Liver (tissue), 9 donors: ENCODE data around the gene DNAH6. TPM values are rescaled to one million over a fixed set of nuclear protein-coding genes. Genes with fewer than 3 reads are reported as not detected.

Experiments used
- DNase-seq: peaks from one replicate; pipeline ENCODE4 v3.0.0-alpha.2; 2017; ENCODE audit warnings: low spot score
- H3K27ac ChIP-seq, 2 donors: one replicate each; pipeline ENCODE4 v1.7.0; 2013; ENCODE audit warnings: inconsistent platforms in 2 of 2, low read length in 2 of 2, control low read depth in 1 of 2, low read depth in 1 of 2, mild to moderate bottlenecking in 1 of 2
- H3K27me3 ChIP-seq, 4 donors: one replicate each; pipeline versions ENCODE4 v1.6.1 to v1.7.0; 2013; ENCODE audit warnings: low read length in 3 of 4, inconsistent platforms in 1 of 4, mild to moderate bottlenecking in 1 of 4, moderate library complexity in 1 of 4; ENCODE audit not compliant: control insufficient read depth in 4 of 4, insufficient read depth in 4 of 4
- H3K36me3 ChIP-seq, 4 donors: one replicate each; pipeline versions ENCODE4 v1.6.1 to v1.7.0; 2013; ENCODE audit warnings: low read length in 3 of 4, mild to moderate bottlenecking in 3 of 4, low read depth in 1 of 4, moderate library complexity in 1 of 4; ENCODE audit not compliant: control insufficient read depth in 4 of 4, insufficient read depth in 3 of 4
- H3K4me1 ChIP-seq, 4 donors: one replicate each; pipeline versions ENCODE4 v1.6.1 to v1.7.0; 2013; ENCODE audit warnings: low read length in 3 of 4, mild to moderate bottlenecking in 3 of 4, moderate library complexity in 1 of 4; ENCODE audit not compliant: control insufficient read depth in 4 of 4, insufficient read depth in 4 of 4
- H3K4me3 ChIP-seq, 3 donors: one replicate each; pipeline versions ENCODE4 v1.6.1 to v1.7.0; 2013; ENCODE audit warnings: low read length in 3 of 3, control low read depth in 1 of 3, low read depth in 1 of 3, mild to moderate bottlenecking in 1 of 3
- H3K9ac ChIP-seq, 2 donors: one replicate each; pipeline ENCODE4 v1.7.0; 2013; ENCODE audit warnings: low read length in 2 of 2, mild to moderate bottlenecking in 2 of 2, moderate library complexity in 2 of 2, control low read depth in 1 of 2, low read depth in 1 of 2
- H3K9me3 ChIP-seq, 4 donors: one replicate each; pipeline versions ENCODE4 v1.6.1 to v1.7.0; 2013; ENCODE audit warnings: low read length in 3 of 4; ENCODE audit not compliant: control insufficient read depth in 4 of 4
- ATF3 ChIP-seq: IDR thresholded peaks from 2 replicates; pipeline ENCODE4 v1.6.1; 2016; ENCODE audit warnings: antibody characterized with exemption
- CTCF ChIP-seq: fragments of 150-350 bp; IDR thresholded peaks from 2 replicates; pipeline ENCODE4 v1.5.1; 2017; ENCODE audit warnings: improper control_type of control experiment, low read depth, low read length; ENCODE audit not compliant: missing input control
- EGR1 ChIP-seq, 2 donors: IDR thresholded peaks; 2 replicates each; pipeline ENCODE4 v1.6.1; 2016 to 2018; ENCODE audit warnings: antibody characterized with exemption in 2 of 2, low read depth in 2 of 2
- FOXA1 ChIP-seq: IDR thresholded peaks from 2 replicates; pipeline ENCODE4 v1.6.1; 2016; ENCODE audit warnings: antibody characterized with exemption
- FOXA2 ChIP-seq: IDR thresholded peaks from 2 replicates; pipeline ENCODE4 v1.6.1; 2016; ENCODE audit warnings: antibody characterized with exemption
- GABPA ChIP-seq, 2 donors: IDR thresholded peaks in 1 of 2; conservative IDR thresholded peaks in 1 of 2; 2 replicates each; pipeline ENCODE4 v1.6.1; 2016; ENCODE audit warnings: antibody characterized with exemption in 2 of 2, mild to moderate bottlenecking in 1 of 2, moderate library complexity in 1 of 2
- HNF4A ChIP-seq, 2 donors: conservative IDR thresholded peaks; 2 replicates each; pipeline ENCODE4 v1.6.1; 2016; ENCODE audit warnings: antibody characterized with exemption in 2 of 2, mild to moderate bottlenecking in 2 of 2
- HNF4G ChIP-seq: IDR thresholded peaks from 2 replicates; pipeline ENCODE4 v1.6.1; 2016; ENCODE audit warnings: antibody characterized with exemption
- JUND ChIP-seq, 2 donors: IDR thresholded peaks; 2 replicates each; pipeline ENCODE4 v1.6.1; 2016; ENCODE audit warnings: antibody characterized with exemption in 2 of 2
- MAX ChIP-seq: IDR thresholded peaks from 2 replicates; pipeline ENCODE4 v1.6.1; 2016; ENCODE audit warnings: antibody characterized with exemption
- NR2F2 ChIP-seq: IDR thresholded peaks from 2 replicates; pipeline ENCODE4 v1.6.1; 2016; ENCODE audit warnings: antibody characterized with exemption
- RAD21 ChIP-seq, 2 donors: IDR thresholded peaks; 2 replicates each; pipeline ENCODE4 v1.6.1; 2016; ENCODE audit warnings: antibody characterized with exemption in 2 of 2, mild to moderate bottlenecking in 2 of 2
- REST ChIP-seq: IDR thresholded peaks from 2 replicates; pipeline ENCODE4 v1.6.1; 2016; ENCODE audit warnings: antibody characterized with exemption, mild to moderate bottlenecking
- RXRA ChIP-seq, 2 donors: IDR thresholded peaks; 2 replicates each; pipeline ENCODE4 v1.6.1; 2017 to 2018; ENCODE audit warnings: antibody characterized with exemption in 2 of 2, mild to moderate bottlenecking in 1 of 2
- SP1 ChIP-seq: IDR thresholded peaks from 2 replicates; pipeline ENCODE4 v1.6.1; 2018; ENCODE audit warnings: antibody characterized with exemption, mild to moderate bottlenecking
- TAF1 ChIP-seq: conservative IDR thresholded peaks from 2 replicates; pipeline ENCODE4 v1.6.1; 2016; ENCODE audit warnings: antibody characterized with exemption, mild to moderate bottlenecking
- YY1 ChIP-seq: IDR thresholded peaks from 2 replicates; pipeline ENCODE4 v1.6.1; 2016; ENCODE audit warnings: antibody characterized with exemption, mild to moderate bottlenecking
- ZBTB33 ChIP-seq: IDR thresholded peaks from 2 replicates; pipeline ENCODE4 v1.6.1; 2016; ENCODE audit warnings: antibody characterized with exemption
- WGBS: extraction: QIAGEN DNeasy Blood & Tissue Kit; methylation state at CpG from one replicate; pipeline ENCODE4 v1.1.7; 2013; 5-methylcytosine and 5-hydroxymethylcytosine counted together
- polyA plus RNA-seq, 2 donors: library from polyadenylated mRNA; stranded (reverse) in 1 of 2; unstranded in 1 of 2; fragments of 200-250 nt in 1 of 2; fragments of >200 nt in 1 of 2; fragmentation: Nextera tagmentation in 1 of 2; extraction: Ambion mirVana in 1 of 2; gene quantifications; one replicate each; pipeline versions ENCODE4 v1.2.1 to v1.2.3, GENCODE V29; 2013 to 2015
- total RNA-seq, 2 donors: library from RNA; depleted of rRNA; stranded (reverse); fragments of >200 nt; gene quantifications; one replicate each; pipeline ENCODE4 v1.2.3, GENCODE V29; 2014
- donor health status: healthy.
- donor health status: healthy.
- donor health status: healthy.
- donor health status: healthy.
- donor health status: healthy.

Gene DNAH6
- total and polyA plus RNA-seq, 4 donors, result 0.32 to 1.6 (median 0.59) TPM

- no peak for TF ChIP-seq ATF3
- no peak for TF ChIP-seq REST
- TF ChIP-seq JUND (IDR thresholded peaks at IDR 0.05), result no peak
- no peak for TF ChIP-seq TAF1
- no peak for TF ChIP-seq NR2F2
- no peak for TF ChIP-seq FOXA1
- no peak for TF ChIP-seq RXRA (IDR thresholded peaks at IDR 0.05)
- no peak for TF ChIP-seq EGR1 (IDR thresholded peaks at IDR 0.05; ENCODE audit: low read depth in 2 of 2)
- no peak for TF ChIP-seq FOXA2
- no peak for TF ChIP-seq HNF4G
- TF ChIP-seq YY1, result no peak
- no peak for TF ChIP-seq RAD21 (IDR thresholded peaks at IDR 0.05)
- TF ChIP-seq GABPA (IDR thresholded peaks at IDR 0.05 in 1 of 2, conservative IDR thresholded peaks at IDR 0.05 in 1 of 2), result no peak
- no peak for TF ChIP-seq SP1
- no peak for TF ChIP-seq ZBTB33
- no peak for TF ChIP-seq MAX
- TF ChIP-seq CTCF, result no peak
- no peak for TF ChIP-seq HNF4A (conservative IDR thresholded peaks at IDR 0.05)
- Histone ChIP-seq H3K4me3 (no peak overlapping the region), H3K27me3 (no peaks in the 10 kb centered on the region), H3K9ac (no peak overlapping the region), H3K27ac (no peak overlapping the region), H3K36me3 (no peaks in the 10 kb centered on the region), H3K9me3 (peaks cover 0 to 7% (median 3%) of the 10 kb centered on the region in 4 donors), H3K4me1 (no peaks in the 10 kb centered on the region)
- DNase-seq, result no peak
- 79% methylated on average over 2 of the region's 2 CpGs for WGBS
Observed at GRCh38 chr2:84613082-84613481, 96.8 kb downstream of the DNAH6 start.
